ENCODE results near the gene FBXL5. TPM values are rescaled to one million over a fixed set of nuclear protein-coding genes. Genes with fewer than 3 reads are reported as not detected.

FBXL5 gene
- total RNA-seq, 1 donor from 2014 or later: 92.2 TPM

DNA sequence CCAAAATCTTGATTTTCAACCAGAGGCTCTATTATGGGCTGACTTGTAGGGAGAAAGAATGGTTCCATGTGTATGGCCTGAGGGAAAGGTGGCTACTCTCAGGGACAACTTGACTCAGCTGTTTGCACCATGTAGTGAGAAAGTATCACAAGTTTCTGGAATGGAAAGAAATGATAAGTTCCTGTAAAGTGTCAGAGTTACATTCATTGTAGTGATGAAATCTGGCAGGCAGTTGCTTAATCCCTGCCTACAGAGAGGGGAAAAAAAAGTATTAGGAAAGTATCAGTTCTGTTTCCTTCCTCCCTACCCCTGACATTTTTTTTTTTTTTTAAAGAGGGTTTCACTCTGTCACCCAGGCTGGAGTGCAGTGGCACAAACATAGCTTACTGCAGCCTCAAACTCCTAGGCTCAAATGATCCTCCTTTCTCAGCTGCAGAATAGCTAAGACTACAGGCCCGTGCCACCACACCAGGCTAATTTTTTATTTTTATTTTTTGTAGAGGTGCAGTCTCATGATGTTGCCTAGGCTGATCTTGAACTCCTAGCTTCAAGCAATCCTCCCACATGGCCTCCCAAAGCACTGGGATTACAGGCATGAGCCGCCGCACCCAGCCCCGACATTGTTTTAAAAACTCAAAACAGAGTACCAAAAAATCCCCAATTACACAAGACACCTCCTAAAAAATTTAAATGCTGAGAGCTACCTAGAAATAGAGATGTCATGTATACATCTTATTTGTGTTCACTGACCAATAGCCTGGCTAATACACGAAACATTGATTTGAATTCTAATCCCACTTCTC lies 4.8 kb upstream of the FBXL5 start:
- TF ChIP-seq EZH2 (IDR thresholded peaks at IDR 0.05; ENCODE audit: insufficient read depth, low read length): no peak
- TF ChIP-seq, protein P1, sequence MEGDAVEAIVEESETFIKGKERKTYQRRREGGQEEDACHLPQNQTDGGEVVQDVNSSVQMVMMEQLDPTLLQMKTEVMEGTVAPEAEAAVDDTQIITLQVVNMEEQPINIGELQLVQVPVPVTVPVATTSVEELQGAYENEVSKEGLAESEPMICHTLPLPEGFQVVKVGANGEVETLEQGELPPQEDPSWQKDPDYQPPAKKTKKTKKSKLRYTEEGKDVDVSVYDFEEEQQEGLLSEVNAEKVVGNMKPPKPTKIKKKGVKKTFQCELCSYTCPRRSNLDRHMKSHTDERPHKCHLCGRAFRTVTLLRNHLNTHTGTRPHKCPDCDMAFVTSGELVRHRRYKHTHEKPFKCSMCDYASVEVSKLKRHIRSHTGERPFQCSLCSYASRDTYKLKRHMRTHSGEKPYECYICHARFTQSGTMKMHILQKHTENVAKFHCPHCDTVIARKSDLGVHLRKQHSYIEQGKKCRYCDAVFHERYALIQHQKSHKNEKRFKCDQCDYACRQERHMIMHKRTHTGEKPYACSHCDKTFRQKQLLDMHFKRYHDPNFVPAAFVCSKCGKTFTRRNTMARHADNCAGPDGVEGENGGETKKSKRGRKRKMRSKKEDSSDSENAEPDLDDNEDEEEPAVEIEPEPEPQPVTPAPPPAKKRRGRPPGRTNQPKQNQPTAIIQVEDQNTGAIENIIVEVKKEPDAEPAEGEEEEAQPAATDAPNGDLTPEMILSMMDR (IDR thresholded peaks at IDR 0.05; ENCODE audit: insufficient read depth, low read depth, low read length): no peak
- peaks cover 42% of the 10 kb centered on the region for H3K4me1 Mint-ChIP-seq (ENCODE audit: low read depth, unreplicated experiment)
- no peaks in the 10 kb centered on the region for H3K27me3 ChIP-seq (ENCODE audit: insufficient read depth, low read length)
- H3K9ac ChIP-seq (ENCODE audit: low read length): no peak overlapping the region
- H3K36me3 Mint-ChIP-seq (ENCODE audit: low read depth, unreplicated experiment): peaks cover 2% of the 10 kb centered on the region
- peaks cover 3% of the 10 kb centered on the region for H3K79me2 ChIP-seq (ENCODE audit: insufficient read depth, low read length)
- no peak overlapping the region for H2AFZ ChIP-seq (ENCODE audit: low read depth, low read length)
- no peak overlapping the region for H3K4me3 ChIP-seq (ENCODE audit: insufficient read depth, low read depth, low read length)
- no peak overlapping the region for H3K4me3 Mint-ChIP-seq (ENCODE audit: unreplicated experiment)
- H3K27ac Mint-ChIP-seq (ENCODE audit: unreplicated experiment): peak overlapping the region; percentile 79
- H3K4me1 ChIP-seq (ENCODE audit: insufficient read depth, low read length): peaks cover 10% of the 10 kb centered on the region
- H3K9me3 ChIP-seq (ENCODE audit: insufficient read depth, low read depth, low read length): no peaks in the 10 kb centered on the region
- peaks cover 4% of the 10 kb centered on the region for H3K36me3 ChIP-seq (ENCODE audit: insufficient read depth, low read length)
- H4K20me1 ChIP-seq (ENCODE audit: insufficient read depth, low read length): no peaks in the 10 kb centered on the region
- no peaks in the 10 kb centered on the region for H3K9me3 Mint-ChIP-seq (ENCODE audit: unreplicated experiment)
- H3K27ac ChIP-seq (ENCODE audit: low read depth, low read length): no peak overlapping the region
- no peaks in the 10 kb centered on the region for H3K27me3 Mint-ChIP-seq (ENCODE audit: low read depth, unreplicated experiment)
- no peak for FAIRE-seq
- H3K4me2 ChIP-seq (ENCODE audit: low read length): no peak overlapping the region
- DNase-seq (ENCODE audit: low read depth): peak; percentile 23

DNA sequence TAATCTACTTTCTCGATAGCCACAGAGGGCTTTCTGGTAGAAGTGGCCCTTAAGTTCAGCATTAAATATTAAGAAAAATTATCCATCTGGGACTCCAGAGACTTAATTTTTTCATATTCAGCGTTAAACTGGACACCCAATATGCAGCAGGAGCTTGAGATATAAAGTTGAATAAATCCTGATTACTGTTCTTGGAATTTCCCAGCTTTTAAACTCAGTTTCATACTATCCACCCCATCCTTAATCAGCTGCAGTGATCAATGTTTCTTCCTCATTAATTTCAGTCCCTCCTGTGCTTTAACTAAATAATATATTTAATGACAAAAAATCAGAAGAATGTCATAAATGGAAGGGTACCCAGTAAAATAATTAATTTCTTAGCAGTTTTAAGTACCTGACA lies 3.6 kb upstream of the FBXL5 start:
- no peak for FAIRE-seq
- Histone ChIP-seq H3K4me1 (ENCODE audit: insufficient read depth, low read length) (peaks cover 10% of the 10 kb centered on the region), H3K4me2 (ENCODE audit: low read length) (no peak overlapping the region), H3K4me3 (ENCODE audit: insufficient read depth, low read depth, low read length) (no peak overlapping the region), H3K79me2 (ENCODE audit: insufficient read depth, low read length) (peaks cover 10% of the 10 kb centered on the region), H2AFZ (ENCODE audit: low read depth, low read length) (no peak overlapping the region), H3K9ac (ENCODE audit: low read length) (no peak overlapping the region), H3K27me3 (ENCODE audit: insufficient read depth, low read length) (no peaks in the 10 kb centered on the region), H4K20me1 (ENCODE audit: insufficient read depth, low read length) (peaks cover 7% of the 10 kb centered on the region), H3K27ac (ENCODE audit: low read depth, low read length) (no peak overlapping the region), H3K9me3 (ENCODE audit: insufficient read depth, low read depth, low read length) (no peaks in the 10 kb centered on the region), H3K36me3 (ENCODE audit: insufficient read depth, low read length) (peaks cover 4% of the 10 kb centered on the region)
- H3K9me3 Mint-ChIP-seq (ENCODE audit: unreplicated experiment): no peaks in the 10 kb centered on the region
- peaks cover 42% of the 10 kb centered on the region for H3K4me1 Mint-ChIP-seq (ENCODE audit: low read depth, unreplicated experiment)
- H3K27ac Mint-ChIP-seq (ENCODE audit: unreplicated experiment): no peak overlapping the region
- no peak for DNase-seq (ENCODE audit: low read depth)
- no peaks in the 10 kb centered on the region for H3K27me3 Mint-ChIP-seq (ENCODE audit: low read depth, unreplicated experiment)
- no peak for TF ChIP-seq EZH2 (IDR thresholded peaks at IDR 0.05; ENCODE audit: insufficient read depth, low read length)
- TF ChIP-seq, protein P1 (IDR thresholded peaks at IDR 0.05; ENCODE audit: insufficient read depth, low read depth, low read length): no peak
- H3K36me3 Mint-ChIP-seq (ENCODE audit: low read depth, unreplicated experiment): peaks cover 2% of the 10 kb centered on the region
- H3K4me3 Mint-ChIP-seq (ENCODE audit: unreplicated experiment): no peak overlapping the region

Data from astrocyte (in vitro differentiated cells and primary cell).